Dermis microvascular lymphatic vessel endothelial cell (primary cell): Measurements from ENCODE around the gene DAZAP2. TPM values are rescaled to one million over a fixed set of nuclear protein-coding genes. Genes with fewer than 3 reads are reported as not detected.
"Not testable (repeated sequence)": the region's sequence is repeated elsewhere in the genome, so short reads cannot be mapped to it uniquely, and the experiment has no call there.

ENCODE experiments used
- DNase-seq, 2 donors: peaks; one replicate each; pipeline versions ENCODE4 v3.0.0 to v3.0.0-alpha.2; 2010; ENCODE audit warnings: low read depth in 2 of 2
- total RNA-seq: library from RNA; depleted of rRNA; stranded (reverse); fragments of >200 nt; gene quantifications from 2 replicates; pipeline ENCODE4 v1.2.1, GENCODE V29; 2014

DAZAP2 gene
- total RNA-seq, 1 donor from 2014 or later = 71.4 TPM

GRCh38 chr12:51217133-51217967 lies 21.3 kb upstream of the DAZAP2 start:
- peak in 1 of 2 donors; percentile 47 for DNase-seq

GRCh38 chr12:51217968-51218606 lies 20.5 kb upstream of the DAZAP2 start, which contains the start of gene POU6F1:
TSS of gene POU6F1 (minus strand) at chr12:51218062. CDS start at chr12:51206836, 11,226 bp downstream.
- DNase-seq = peak; percentile 71 to 86

- DNase-seq = peak in 1 of 2 donors; percentile 35
These were observed 19.9 kb upstream of the DAZAP2 start for GRCh38 chr12:51218607-51219161.

- no peak for DNase-seq
These were observed 19.3 kb upstream of the DAZAP2 start for GRCh38 chr12:51219322-51219721.

- DNase-seq = not testable (repeated sequence)
These were observed 18.8 kb upstream of the DAZAP2 start for GRCh38 chr12:51219857-51220256.

GRCh38 chr12:51222461-51222860 lies 16.2 kb upstream of the DAZAP2 start:
- DNase-seq = peak in 1 of 2 donors; percentile 69

GRCh38 chr12:51224625-51225024 lies 14.0 kb upstream of the DAZAP2 start:
- DNase-seq = no peak

- DNase-seq = no peak
These were observed 13.4 kb upstream of the DAZAP2 start for GRCh38 chr12:51225234-51225633.

GRCh38 chr12:51225771-51226170 lies 12.9 kb upstream of the DAZAP2 start:
- DNase-seq = no peak

- not testable (repeated sequence) for DNase-seq
These were observed 11.5 kb upstream of the DAZAP2 start for GRCh38 chr12:51227112-51227511.

GRCh38 chr12:51227962-51228361 lies 10.7 kb upstream of the DAZAP2 start:
- DNase-seq = no peak

GRCh38 chr12:51229116-51229809 lies 9.4 kb upstream of the DAZAP2 start:
- DNase-seq = no peak

GRCh38 chr12:51232642-51233041 lies 6.0 kb upstream of the DAZAP2 start:
- no peak for DNase-seq

GRCh38 chr12:51234530-51234929 lies 4.1 kb upstream of the DAZAP2 start:
- DNase-seq = no peak

- peak in 1 of 2 donors; percentile 20 for DNase-seq
These were observed 553 bp upstream of the DAZAP2 start for GRCh38 chr12:51238037-51238509.

- no peak for DNase-seq
These were observed 2.3 kb downstream of the DAZAP2 start for GRCh38 chr12:51240971-51241370.

GRCh38 chr12:51242120-51242519 lies 3.5 kb downstream of the DAZAP2 start:
- no peak for DNase-seq

- DNase-seq = no peak
These were observed 4.2 kb downstream of the DAZAP2 start for GRCh38 chr12:51242876-51243275.

GRCh38 chr12:51244269-51244668 lies 5.6 kb downstream of the DAZAP2 start:
- no peak for DNase-seq

GRCh38 chr12:51245476-51246253 lies 7.0 kb downstream of the DAZAP2 start:
- DNase-seq = no peak
